ENCODE measurements around the gene TCF15. TPM values are rescaled to one million over a fixed set of nuclear protein-coding genes. Genes with fewer than 3 reads are reported as not detected.

TCF15 gene
- total and polyA plus RNA-seq, 2 of the 13 experiments (the other 11 are each of a cell fraction or from before 2014, with no cell fraction given) = not detected

GRCh38 chr20:642398-643174 lies 32.5 kb upstream of the TCF15 start (continued):
- TF ChIP-seq HNRNPH1 (optimal IDR thresholded peaks at IDR 0.05; ENCODE audit: low read depth, low read length) = no peak
- no peak for TF ChIP-seq PCBP1 (IDR thresholded peaks at IDR 0.05; ENCODE audit: borderline replicate concordance, low read depth, low read length)
- TF ChIP-seq PTBP1 (IDR thresholded peaks at IDR 0.05; ENCODE audit: low read depth, low read length, poor library complexity, severe bottlenecking) = peak; percentile 25
- no peak for TF ChIP-seq ZBTB21 (CRISPR knock-in tag; IDR thresholded peaks at IDR 0.05)
- TF ChIP-seq MBNL3 (CRISPR knock-in tag; conservative IDR thresholded peaks at IDR 0.05) = no peak
- no peak for TF ChIP-seq SYNCRIP (IDR thresholded peaks at IDR 0.05; ENCODE audit: insufficient read depth, low read depth, low read length)
- TF ChIP-seq ZSCAN21 (CRISPR knock-in tag; IDR thresholded peaks at IDR 0.05; ENCODE audit: borderline replicate concordance) = no peak
- peak; percentile 86; the same call in 1 of the 2 replicates for TF ChIP-seq DNMT1 (CRISPR knock-in tag; IDR thresholded peaks at IDR 0.05)
- TF ChIP-seq RBM22 (optimal IDR thresholded peaks at IDR 0.05; ENCODE audit: low read length) = no peak
- no peak for TF ChIP-seq ZNF879 (CRISPR knock-in tag; IDR thresholded peaks at IDR 0.05)
- TF ChIP-seq ZNF335 (CRISPR knock-in tag; IDR thresholded peaks at IDR 0.05) = no peak
- 0 out of 2 replicates have a peak, but pooled peaks have one; percentile 20 for TF ChIP-seq ELK4 (CRISPR knock-in tag; IDR thresholded peaks at IDR 0.05; ENCODE audit: borderline replicate concordance)
- TF ChIP-seq HNF1A (IDR thresholded peaks at IDR 0.05; ENCODE audit: low read depth) = no peak
- peak; percentile 44; the same call in 1 of the 2 replicates for TF ChIP-seq HNF1A (CRISPR knock-in tag; IDR thresholded peaks at IDR 0.05; ENCODE audit: borderline replicate concordance)
- no peak for TF ChIP-seq ZNF275 (CRISPR knock-in tag; IDR thresholded peaks at IDR 0.05; ENCODE audit: borderline replicate concordance)
- peak; percentile 81; the same call in 1 of the 2 replicates for TF ChIP-seq PRDM10 (CRISPR knock-in tag; IDR thresholded peaks at IDR 0.05; ENCODE audit: low read depth)

Data from HepG2 (cell line).